HepG2 (cell line): Measurements from ENCODE around the gene CYP2A6. TPM values are rescaled to one million over a fixed set of nuclear protein-coding genes. Genes with fewer than 3 reads are reported as not detected.

Experiments used
- ATAC-seq: fragments of 200-7000 bp; cut with Tn5 transposase; 3 replicates; pipeline ENCODE4 v1.9.1; 2020; ENCODE audit warnings: mild to moderate bottlenecking, moderate library complexity
- BruUV-seq: library from RNA; stranded (reverse); fragments of 400-500 nt; replicated peaks from 2 replicates; lab custom pipeline; 2021; lab: Mats Ljungman, UMichigan
- CTCF ChIA-PET: fragments of 300-600 bp; formaldehyde crosslinking; extraction: SDS; loops from one replicate; lab custom pipeline; 2021; ENCODE audit warnings: low total read pairs, inconsistent platforms, low intra/inter-chr PET ratio; lab: Yijun Ruan, JAX
- POLR2A ChIA-PET: fragments of 350-600 bp; sonication (Branson Sonifier 250); formaldehyde crosslinking; loops from one replicate; lab custom pipeline; 2020; ENCODE audit warnings: antibody characterized with exemption, inconsistent platforms; lab: Yijun Ruan, JAX
- DNase-seq: peaks from one replicate; pipeline ENCODE4 v3.0.0-alpha.2; 2015; ENCODE audit warnings: low spot score
- FAIRE-seq: peaks from 3 replicates; lab custom pipeline; 2011; peaks lifted over from hg19 to GRCh38; lab: Jason Lieb, UNC
- H2AFZ ChIP-seq: one replicate; pipeline ENCODE4 v1.6.1; 2011; ENCODE audit warnings: low read length, inconsistent platforms
- H3K27ac ChIP-seq: fragments of 300-600 bp; 3 replicates; pipeline ENCODE4 v1.8.0; 2011; ENCODE audit warnings: mixed run types, mild to moderate bottlenecking, mixed read lengths, low read length, inconsistent platforms; ENCODE audit not compliant: insufficient read depth; ENCODE audit errors: extremely low read length
- H3K27me3 ChIP-seq, 2 experiments: fragments of 200-600 bp in 1 of 2; 2 replicates in 1 of 2; 3 replicates in 1 of 2; pipeline versions ENCODE4 v1.6.0 to v1.8.0; 2011; ENCODE audit warnings: low read length in 2 of 2, mild to moderate bottlenecking in 2 of 2, moderate library complexity in 2 of 2, inconsistent platforms in 1 of 2; ENCODE audit not compliant: insufficient read depth in 2 of 2, control insufficient read depth in 1 of 2
- H3K36me3 ChIP-seq, 2 experiments: fragments of 200-600 bp in 1 of 2; replicated peaks in 1 of 2; 2 replicates in 1 of 2; 3 replicates in 1 of 2; pipeline versions ENCODE4 v1.5.1 to v1.8.0; 2011; ENCODE audit warnings: low read length in 2 of 2, inconsistent platforms in 1 of 2; ENCODE audit not compliant: insufficient read depth in 2 of 2, control insufficient read depth in 1 of 2
- H3K4me1 ChIP-seq: 2 replicates; pipeline ENCODE4 v1.5.1; 2012; ENCODE audit warnings: low read length, inconsistent platforms; ENCODE audit not compliant: insufficient read depth
- H3K4me2 ChIP-seq: 2 replicates; pipeline ENCODE4 v1.6.0; 2011; ENCODE audit warnings: low read depth, low read length, inconsistent platforms
- H3K4me3 ChIP-seq, 3 experiments: fragments of 200-600 bp in 1 of 3; sonication (generic), shearing (Covaris generic) in 1 of 3; replicated peaks in 1 of 3; 2 replicates each; pipeline ENCODE4 v1.5.1; 2011 to 2016; ENCODE audit warnings: low read length in 3 of 3, inconsistent platforms in 2 of 3, low read depth in 2 of 3, mild to moderate bottlenecking in 2 of 3, control low read depth in 1 of 3, mixed read lengths in 1 of 3; ENCODE audit not compliant: insufficient read depth in 1 of 3
- H3K79me2 ChIP-seq: one replicate; pipeline ENCODE4 v1.6.1; 2011; ENCODE audit warnings: low read length, inconsistent platforms; ENCODE audit not compliant: insufficient read depth
- H3K9ac ChIP-seq: 2 replicates; pipeline ENCODE4 v1.6.0; 2011; ENCODE audit warnings: mild to moderate bottlenecking, low read depth, low read length, inconsistent platforms; ENCODE audit not compliant: insufficient read depth
- H3K9me3 ChIP-seq: 2 replicates; pipeline ENCODE4 v1.5.1; 2012; ENCODE audit warnings: mild to moderate bottlenecking, low read length
- H4K20me1 ChIP-seq: 2 replicates; pipeline ENCODE4 v1.6.0; 2011; ENCODE audit warnings: inconsistent platforms, mild to moderate bottlenecking, low read length, moderate library complexity; ENCODE audit not compliant: insufficient read depth
- AGO2 ChIP-seq: fragments of 200-400 bp; formaldehyde crosslinking; optimal IDR thresholded peaks from 2 replicates; pipeline ENCODE3; 2017; ENCODE audit warnings: mild to moderate bottlenecking, low read depth, low read length, moderate library complexity
- HIVEP1 ChIP-seq: sonication (generic); formaldehyde crosslinking; IDR thresholded peaks from 2 replicates; pipeline ENCODE4 v1.4.0; 2020; ENCODE audit warnings: mild to moderate bottlenecking, missing genetic modification reagents
- HMGXB3 ChIP-seq: sonication (generic); formaldehyde crosslinking; IDR thresholded peaks from 2 replicates; pipeline ENCODE4 v1.4.0; 2020; ENCODE audit warnings: missing genetic modification reagents, borderline replicate concordance
- SAP130 ChIP-seq: IDR thresholded peaks from 2 replicates; pipeline ENCODE4 v1.6.1; 2016; ENCODE audit warnings: low read depth
- ZFY ChIP-seq: sonication (generic); formaldehyde crosslinking; IDR thresholded peaks from 2 replicates; pipeline ENCODE4 v1.4.0; 2020; ENCODE audit warnings: missing genetic modification reagents
- ZNF17 ChIP-seq: sonication (generic); formaldehyde crosslinking; IDR thresholded peaks from 2 replicates; pipeline ENCODE4 v1.5.0; 2020; ENCODE audit warnings: mild to moderate bottlenecking, missing genetic modification reagents
- ZNF687 ChIP-seq: sonication (generic); formaldehyde crosslinking; IDR thresholded peaks from 2 replicates; pipeline ENCODE4 v1.5.1; 2020; ENCODE audit warnings: mild to moderate bottlenecking, missing genetic modification reagents, moderate library complexity
- ZNF691 ChIP-seq: sonication (generic); formaldehyde crosslinking; IDR thresholded peaks from 2 replicates; pipeline ENCODE4 v1.4.0; 2020; ENCODE audit warnings: missing genetic modification reagents, low read depth, mild to moderate bottlenecking, borderline replicate concordance
- WGBS: methylation state at CpG from one replicate; pipeline ENCODE4 v1.1.6; 2017; ENCODE audit warnings: low lambda C conversion rate; 5-methylcytosine and 5-hydroxymethylcytosine counted together
- in situ Hi-C: cut with HindIII; loops from 2 replicates; pipeline ENCODE4 v1.10.0; 2017; ENCODE audit warnings: low pct_unique_long_range_greater_than_20kb; ENCODE audit not compliant: extremely low pct_ligation_motif_present
- intact Hi-C: fragments of 100-400 bp; cut with micrococcal nuclease; formaldehyde crosslinking; loops from one replicate; pipeline ENCODE4 v1.10.0; 2022; ENCODE audit not compliant: unreplicated experiment
- polyA plus RNA-seq, 8 experiments: library from polyadenylated mRNA; depleted of rRNA in 3 of 8; stranded (reverse) in 7 of 8; unstranded in 1 of 8; fragments of >200 nt; fragmentation: Illumina TruSeq in 4 of 8; extraction: Trizol in 4 of 8; gene quantifications; 2 replicates each; pipeline versions ENCODE4 v1.2.1 to v1.2.3, GENCODE V29; 2011 to 2016; ENCODE audit warnings: low read depth in 4 of 8, missing spikeins in 1 of 8, mixed read lengths in 1 of 8; ENCODE audit not compliant: insufficient read depth in 1 of 8
- total RNA-seq, 5 experiments: library from RNA; depleted of rRNA; stranded (reverse); fragments of >200 nt; fragmentation: Illumina TruSeq; extraction: Trizol; gene quantifications; 2 replicates each; pipeline ENCODE4 v1.2.3, GENCODE V29; 2016; ENCODE audit warnings: low read depth in 1 of 5

The CYP2A6 gene
- total and polyA plus RNA-seq, 2 of the 13 experiments (the other 11 are each of a cell fraction or from before 2014, with no cell fraction given) = not detected

GRCh38 chr19:40802300-40803169 is 47.7 kb downstream of the CYP2A6 start:
- ATAC-seq = no peak
- peaks cover 5% of the 10 kb centered on the region; the same call in 1 of the 2 replicates for H4K20me1 ChIP-seq
- H3K9me3 ChIP-seq = no peaks in the 10 kb centered on the region
- intact Hi-C loops = no loop called here
- DNase-seq = no peak
- POLR2A ChIA-PET = interaction anchor here (1.3 to 5.0 kb wide), 4 partner anchors 25 to 86 kb away, joined by 3 to 28 read pairs (median 4); partner anchors contain the start of genes ACTMAP, COQ8B, ITPKC and RAB4B
- peak overlapping the region in 1 of 3 experiments; percentile 0; a peak in 1 of 6 replicates for H3K4me3 ChIP-seq
- H3K36me3 ChIP-seq = peaks cover 4 to 14% of the 10 kb centered on the region in 2 experiments; a peak in 3 of 5 replicates
- WGBS = 78% methylated on average over 9 of the region's 11 CpGs
- TF ChIP-seq ZFY (CRISPR knock-in tag) (no peak), HMGXB3 (CRISPR knock-in tag) (no peak), ZNF17 (CRISPR knock-in tag) (no peak), HIVEP1 (no peak), AGO2 (peak; percentile 47), ZNF691 (no peak), ZNF687 (peak; percentile 25; the same call in 1 of the 2 replicates), SAP130 (peak; percentile 12; the same call in 1 of the 2 replicates)
- TF ChIP-seq, all 625 proteins: peak for 3
- peaks cover 59% of the 10 kb centered on the region for H3K4me1 ChIP-seq
- H2AFZ ChIP-seq = no peak overlapping the region
- H3K79me2 ChIP-seq = peaks cover 34% of the 10 kb centered on the region
- no peak overlapping the region for H3K27ac ChIP-seq
- no peak for FAIRE-seq
- H3K27me3 ChIP-seq = no peaks in the 10 kb centered on the region; a peak in 2 of 5 replicates
- H3K9ac ChIP-seq = peak overlapping the region; percentile 23; the same call in 1 of the 2 replicates
- in situ Hi-C loops = no loop called here
- no TSS peak for BruUV-seq
- CTCF ChIA-PET = no interaction called here
- peak overlapping the region; percentile 37; the same call in 1 of the 2 replicates for H3K4me2 ChIP-seq
